SK-N-SH treated with all-trans-retinoic acid at 6 μM for 48 hours (cell line): ENCODE results near the gene GPX2.
"Not testable (repeated sequence)": the region's sequence is repeated elsewhere in the genome, so short reads cannot be mapped to it uniquely, and the experiment has no call there.

Experiments used
- ATAC-seq: fragments of 200-7000 bp; cut with Tn5 transposase; 3 replicates; pipeline ENCODE4 v1.9.1; 2020; ENCODE audit warnings: mild to moderate bottlenecking, moderate library complexity
- ARNTL ChIP-seq: fragments of 450-650 bp; formaldehyde crosslinking; IDR thresholded peaks from 2 replicates; pipeline ENCODE4 v1.5.0; 2020; ENCODE audit warnings: low read depth, mild to moderate bottlenecking, moderate library complexity, borderline replicate concordance
- BACH2 ChIP-seq: fragments of 250-450 bp; sonication (Bioruptor Pico); IDR thresholded peaks from 2 replicates; pipeline ENCODE4 v1.9.0; 2021; ENCODE audit warnings: mild to moderate bottlenecking, borderline replicate concordance
- CSRNP3 ChIP-seq: fragments of 250-450 bp; sonication (Bioruptor Pico); IDR thresholded peaks from 2 replicates; pipeline ENCODE4 v1.5.1; 2021; ENCODE audit warnings: mild to moderate bottlenecking, moderate library complexity
- ESRRG ChIP-seq: fragments of 250-450 bp; sonication (Bioruptor Pico); IDR thresholded peaks from 2 replicates; pipeline ENCODE4 v1.6.1; 2021; ENCODE audit warnings: mild to moderate bottlenecking
- GLIS3 ChIP-seq: fragments of 250-450 bp; sonication (Bioruptor Pico); IDR thresholded peaks from 2 replicates; pipeline ENCODE4 v1.5.0; 2020; ENCODE audit warnings: mild to moderate bottlenecking, moderate library complexity
- ISL1 ChIP-seq: fragments of 250-450 bp; sonication (Bioruptor Pico); IDR thresholded peaks from 2 replicates; pipeline ENCODE4 v2.1.2; 2022; ENCODE audit warnings: mild to moderate bottlenecking, moderate library complexity
- OSR1 ChIP-seq: fragments of 250-450 bp; sonication (Bioruptor Pico); IDR thresholded peaks from 2 replicates; pipeline ENCODE4 v1.8.0; 2022; ENCODE audit warnings: moderate library complexity, mild to moderate bottlenecking, inconsistent platforms
- PATZ1 ChIP-seq: fragments of 250-450 bp; sonication (Bioruptor Pico); IDR thresholded peaks from 2 replicates; pipeline ENCODE4 v1.8.0; 2020; ENCODE audit warnings: mild to moderate bottlenecking, moderate library complexity, borderline replicate concordance
- PPARA ChIP-seq: fragments of 250-450 bp; sonication (Bioruptor Pico); IDR thresholded peaks from 2 replicates; pipeline ENCODE4 v1.5.0; 2020; ENCODE audit warnings: mild to moderate bottlenecking, borderline replicate concordance
- RARB ChIP-seq: fragments of 250-450 bp; sonication (Bioruptor Pico); IDR thresholded peaks from 2 replicates; pipeline ENCODE4 v1.8.0; 2021; ENCODE audit warnings: mild to moderate bottlenecking, moderate library complexity
- SNAI2 ChIP-seq: fragments of 250-450 bp; sonication (Bioruptor Pico); IDR thresholded peaks from 2 replicates; pipeline ENCODE4 v1.5.0; 2020; ENCODE audit warnings: mild to moderate bottlenecking, moderate library complexity
- TOX ChIP-seq: fragments of 250-450 bp; sonication (Bioruptor Pico); IDR thresholded peaks from 2 replicates; pipeline ENCODE4 v1.8.0; 2021; ENCODE audit warnings: mild to moderate bottlenecking, moderate library complexity, borderline replicate concordance
- TSHZ2 ChIP-seq: fragments of 250-450 bp; sonication (Bioruptor Pico); IDR thresholded peaks from 2 replicates; pipeline ENCODE4 v1.5.0; 2020; ENCODE audit warnings: mild to moderate bottlenecking, moderate library complexity
- ZFP3 ChIP-seq: fragments of 250-450 bp; sonication (Bioruptor Pico); IDR thresholded peaks from 2 replicates; pipeline ENCODE4 v1.5.0; 2020; ENCODE audit warnings: mild to moderate bottlenecking, moderate library complexity
- ZNF70 ChIP-seq: fragments of 450-650 bp; formaldehyde crosslinking; IDR thresholded peaks from 2 replicates; pipeline ENCODE4 v1.5.0; 2020; ENCODE audit warnings: mild to moderate bottlenecking, moderate library complexity
- ZNF8 ChIP-seq: fragments of 450-650 bp; formaldehyde crosslinking; IDR thresholded peaks from 2 replicates; pipeline ENCODE4 v1.5.0; 2020; ENCODE audit warnings: mild to moderate bottlenecking, moderate library complexity

The GPX2 gene

GRCh38 chr14:64915029-64915424, 27.5 kb downstream of the GPX2 start:
- TF ChIP-seq BACH2 (CRISPR knock-in tag) (no peak), GLIS3 (no peak), TOX (CRISPR knock-in tag) (no peak)
- ATAC-seq = no peak

GRCh38 chr14:64914237-64915028, 28.1 kb downstream of the GPX2 start, which contains the start of gene CHURC1:
CHURC1 (plus strand) TSS chr14:64914455; CDS start chr14:64914496, 41 bp downstream.
- TF ChIP-seq PATZ1 (no peak), OSR1 (CRISPR knock-in tag) (no peak), CSRNP3 (no peak), ZFP3 (CRISPR knock-in tag) (0 out of 2 replicates have a peak, but pooled peaks have one; percentile 52), ESRRG (CRISPR knock-in tag) (no peak), TSHZ2 (CRISPR knock-in tag) (peak; percentile 24; the same call in 1 of the 2 replicates)
- peak; percentile 99 for ATAC-seq

GRCh38 chr14:64913477-64913876, 29.1 kb downstream of the GPX2 start:
- ATAC-seq = not testable (repeated sequence)
- peak; percentile 27; the same call in 1 of the 2 replicates for TF ChIP-seq ZNF8 (CRISPR knock-in tag)

GRCh38 chr14:64912261-64912660, 30.3 kb downstream of the GPX2 start:
- no peak for ATAC-seq
- TF ChIP-seq TOX (CRISPR knock-in tag) (no peak), ISL1 (no peak), ZNF8 (CRISPR knock-in tag) (no peak), ZNF70 (no peak), SNAI2 (CRISPR knock-in tag) (no peak)
- TF ChIP-seq, all 23 proteins: peak for 0

- TF ChIP-seq TSHZ2 (CRISPR knock-in tag) (no peak), CSRNP3 (no peak), GLIS3 (no peak), BACH2 (CRISPR knock-in tag) (no peak), ESRRG (CRISPR knock-in tag) (no peak), RARB (CRISPR knock-in tag) (no peak), ARNTL (no peak), ZFP3 (CRISPR knock-in tag) (no peak), PPARA (CRISPR knock-in tag) (no peak)
- 0 out of 3 replicates have a peak, but pooled peaks have one; percentile 16 for ATAC-seq
Measured at GRCh38 chr14:64910847-64911495, 31.6 kb downstream of the GPX2 start.
